Measurements from ENCODE around the gene RNU2-1.
A peak's percentile ranks its signal among the peaks of the same experiment; 100 is the strongest.

The RNU2-1 gene

DNA sequence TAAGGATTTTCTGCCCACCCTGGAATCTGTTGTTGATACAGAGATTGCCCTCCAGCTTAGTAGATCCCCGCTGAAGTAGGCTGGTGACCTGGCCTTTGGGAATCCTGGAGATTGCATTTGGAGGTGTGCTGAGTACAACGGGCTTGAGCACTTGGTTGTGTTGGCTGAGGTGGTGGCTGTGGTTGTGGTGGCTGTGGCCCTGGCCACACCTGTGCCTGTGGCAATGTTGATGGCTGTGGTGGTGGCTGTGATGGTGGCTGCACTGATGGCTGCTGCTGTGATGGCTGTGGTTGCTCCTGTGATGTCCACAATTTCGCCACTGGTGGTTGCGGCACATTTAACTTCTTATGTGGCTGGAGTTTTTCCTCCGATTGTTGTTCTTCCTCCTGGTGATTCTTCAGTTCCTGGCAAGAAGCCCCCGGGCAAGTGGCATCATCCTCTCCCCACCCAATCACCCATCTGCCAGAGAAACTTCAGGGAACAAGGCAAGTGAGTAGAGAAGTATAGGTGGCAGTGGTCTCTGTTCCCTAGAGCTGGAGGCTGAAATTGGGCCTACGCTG is 9.6 kb downstream of the RNU2-1 start:
- Histone ChIP-seq H3K36me3 (replicated peaks) (no peaks in the 10 kb centered on the region), H3K9me3 (no peaks in the 10 kb centered on the region), H3K27me3 (ENCODE audit: low read depth) (no peaks in the 10 kb centered on the region), H3K4me1 (no peaks in the 10 kb centered on the region), H3K4me3 (no peak overlapping the region)
- no peak for DNase-seq (ENCODE audit: low spot score in 2 of 2)
- in situ Hi-C loops (cut with MboI; ENCODE audit: low sequenced_read_pairs) = no loop called here

DNA sequence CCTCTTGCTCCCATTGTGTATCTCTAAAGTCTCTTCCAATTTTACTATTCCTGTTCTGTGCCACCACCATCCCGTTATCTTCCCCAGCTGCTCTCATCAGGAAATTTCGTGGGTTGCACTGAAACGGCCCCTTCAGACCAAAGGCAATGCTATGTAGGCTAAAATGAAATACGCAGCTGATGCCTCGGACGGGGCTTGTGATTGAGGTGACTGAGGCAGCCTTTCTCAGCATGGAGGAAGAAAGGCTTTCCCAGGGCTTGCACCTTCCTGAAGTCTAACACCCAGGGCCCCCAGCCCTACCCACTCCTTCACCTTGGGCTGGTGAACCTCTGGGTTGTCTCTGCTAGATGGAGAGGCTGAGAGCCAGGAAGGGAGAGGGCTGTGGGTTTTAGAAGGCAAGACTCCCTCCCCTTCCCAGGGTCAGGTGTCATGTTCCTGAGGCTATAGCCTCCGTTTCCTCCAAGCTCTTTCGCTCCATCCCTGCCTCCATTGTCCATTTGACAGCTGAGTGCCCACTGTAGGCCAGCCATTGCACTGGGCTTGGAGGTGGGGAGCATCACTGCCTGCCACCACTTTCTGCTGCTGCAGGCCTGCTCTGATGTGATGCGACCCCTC is 13.2 kb downstream of the RNU2-1 start:
- Histone ChIP-seq H3K9me3 (no peaks in the 10 kb centered on the region), H3K4me1 (no peaks in the 10 kb centered on the region)
- DNase-seq (ENCODE audit: low spot score in 2 of 2) = no peak

DNA sequence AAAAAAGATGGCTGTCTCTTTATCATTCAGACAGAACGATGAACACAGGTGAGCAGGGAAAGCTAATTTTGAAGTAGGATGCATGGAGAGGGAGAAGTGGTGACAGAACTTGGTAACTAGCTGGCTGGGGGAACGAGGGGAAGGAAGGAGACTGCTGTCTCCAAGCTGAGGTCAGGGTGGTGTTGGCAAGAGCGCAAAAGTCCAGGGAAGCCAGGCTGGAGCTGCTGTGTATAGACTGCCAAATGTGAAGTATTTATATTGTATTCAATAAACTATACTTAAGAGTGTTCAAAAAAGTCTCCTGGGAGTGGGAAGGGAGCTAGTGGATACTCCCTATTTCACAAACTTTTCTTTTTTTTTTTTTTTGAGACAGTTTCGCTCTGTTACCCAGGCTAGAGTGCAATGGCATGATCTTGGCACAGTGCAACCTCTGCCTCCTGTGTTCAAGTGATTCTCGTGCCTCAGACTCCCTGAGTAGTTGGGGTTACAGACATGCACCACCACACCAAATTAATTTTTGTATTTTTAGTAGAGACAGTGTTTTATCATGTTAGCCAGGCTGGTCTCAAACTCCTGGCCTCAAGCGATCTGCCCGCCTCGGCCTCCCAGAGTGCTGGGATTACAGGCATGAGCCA is 13.9 kb downstream of the RNU2-1 start:
- H3K4me3 ChIP-seq = no peak overlapping the region
- H3K36me3 ChIP-seq (replicated peaks) = no peaks in the 10 kb centered on the region
- no peaks in the 10 kb centered on the region for H3K4me1 ChIP-seq
- no peaks in the 10 kb centered on the region for H3K9me3 ChIP-seq
- in situ Hi-C loops (cut with MboI; ENCODE audit: low sequenced_read_pairs) = no loop called here
- DNase-seq (ENCODE audit: low spot score in 2 of 2) = no peak
- no peaks in the 10 kb centered on the region for H3K27me3 ChIP-seq (ENCODE audit: low read depth)

More for the DNA sequence above, 13.2 kb downstream of the RNU2-1 start:
- Histone ChIP-seq H3K36me3 (replicated peaks) (no peaks in the 10 kb centered on the region), H3K4me3 (no peak overlapping the region), H3K27me3 (ENCODE audit: low read depth) (no peaks in the 10 kb centered on the region)
- in situ Hi-C loops (cut with MboI; ENCODE audit: low sequenced_read_pairs) = no loop called here

DNA sequence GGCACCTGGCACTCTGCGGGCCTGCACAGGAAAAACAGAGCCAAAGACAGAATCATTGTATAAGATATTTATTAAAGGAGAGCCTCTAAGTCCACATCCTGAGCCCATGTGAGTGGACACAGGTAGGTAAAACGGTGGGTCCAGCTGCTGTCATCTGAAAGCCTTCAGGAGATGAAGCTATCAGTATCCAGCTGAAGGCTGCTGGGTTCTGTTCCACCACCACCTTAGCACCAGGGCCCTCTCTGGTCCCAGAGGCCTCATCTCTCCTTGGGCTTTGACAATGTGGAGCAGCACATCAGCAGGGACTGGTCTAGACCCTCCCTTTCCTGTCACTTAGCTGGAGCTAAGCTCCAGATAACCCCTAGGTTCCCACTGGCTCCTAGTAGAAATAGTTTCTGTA is 14.8 kb downstream of the RNU2-1 start:
- Histone ChIP-seq H3K36me3 (replicated peaks) (no peaks in the 10 kb centered on the region), H3K4me1 (no peaks in the 10 kb centered on the region), H3K27me3 (ENCODE audit: low read depth) (no peaks in the 10 kb centered on the region), H3K9me3 (no peaks in the 10 kb centered on the region), H3K4me3 (no peak overlapping the region)
- in situ Hi-C loops (cut with MboI; ENCODE audit: low sequenced_read_pairs) = no loop called here
- no peak for DNase-seq (ENCODE audit: low spot score in 2 of 2)

- peaks cover under 1% of the 10 kb centered on the region; the same call in 1 of the 2 replicates for H3K4me1 ChIP-seq
- H3K4me3 ChIP-seq = no peak overlapping the region
- in situ Hi-C loops (cut with MboI; ENCODE audit: low sequenced_read_pairs) = no loop called here
Measured at GRCh38 chr17:43217614-43218087, 16.1 kb downstream of the RNU2-1 start.

DNA sequence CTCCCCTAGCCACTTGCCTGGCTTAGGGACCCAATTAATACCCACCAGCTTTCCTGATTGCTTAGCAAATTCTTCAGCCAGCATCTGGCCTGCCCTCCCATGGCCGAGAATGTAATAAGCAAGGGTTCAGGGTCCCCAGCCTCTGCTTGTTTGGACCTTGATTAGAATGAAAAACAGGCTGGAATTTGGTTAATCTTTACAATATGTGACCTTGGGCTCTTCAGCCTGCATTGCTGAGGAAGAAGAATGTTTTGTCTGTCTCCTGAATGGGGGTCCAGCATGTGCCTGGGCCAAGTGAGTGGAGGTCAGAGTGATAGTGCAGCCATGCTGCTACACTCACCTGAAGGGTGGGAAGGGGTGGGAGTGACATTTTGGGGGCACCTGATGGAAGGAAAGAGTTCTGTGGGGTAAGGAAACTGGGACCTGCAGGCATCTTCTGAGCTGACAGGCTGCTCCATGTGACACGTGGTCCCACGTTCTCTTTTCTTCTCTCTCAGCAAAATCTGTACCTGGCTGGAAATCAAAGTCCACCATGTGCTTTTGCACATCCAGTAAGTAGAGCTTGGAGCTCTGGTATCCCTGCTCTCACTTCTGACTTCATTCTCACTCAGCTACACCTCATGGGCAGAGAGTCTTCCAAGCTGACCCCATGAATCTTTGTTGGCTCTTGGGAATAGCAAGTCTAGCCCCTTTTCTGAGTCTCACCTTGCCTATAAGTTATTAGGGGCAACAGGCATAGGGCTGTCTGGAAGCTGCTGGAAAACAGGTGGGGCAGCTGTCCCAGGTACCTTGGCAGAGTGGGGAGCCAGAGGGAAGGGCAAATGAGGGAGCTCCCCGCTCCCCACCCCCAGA is 16.8 kb downstream of the RNU2-1 start:
- no peak overlapping the region for H3K4me3 ChIP-seq
- peaks cover 7% of the 10 kb centered on the region; the same call in 1 of the 2 replicates for H3K4me1 ChIP-seq
- in situ Hi-C loops (cut with MboI; ENCODE audit: low sequenced_read_pairs) = no loop called here
- H3K9me3 ChIP-seq = no peaks in the 10 kb centered on the region
- no peaks in the 10 kb centered on the region for H3K27me3 ChIP-seq (ENCODE audit: low read depth)
- H3K36me3 ChIP-seq (replicated peaks) = no peaks in the 10 kb centered on the region
- no peak for DNase-seq (ENCODE audit: low spot score in 2 of 2)

More at GRCh38 chr17:43217614-43218087, 16.1 kb downstream of the RNU2-1 start:
- no peak for DNase-seq (ENCODE audit: low spot score in 2 of 2)
- Histone ChIP-seq H3K36me3 (replicated peaks) (no peaks in the 10 kb centered on the region), H3K9me3 (no peaks in the 10 kb centered on the region), H3K27me3 (ENCODE audit: low read depth) (no peaks in the 10 kb centered on the region)

DNA sequence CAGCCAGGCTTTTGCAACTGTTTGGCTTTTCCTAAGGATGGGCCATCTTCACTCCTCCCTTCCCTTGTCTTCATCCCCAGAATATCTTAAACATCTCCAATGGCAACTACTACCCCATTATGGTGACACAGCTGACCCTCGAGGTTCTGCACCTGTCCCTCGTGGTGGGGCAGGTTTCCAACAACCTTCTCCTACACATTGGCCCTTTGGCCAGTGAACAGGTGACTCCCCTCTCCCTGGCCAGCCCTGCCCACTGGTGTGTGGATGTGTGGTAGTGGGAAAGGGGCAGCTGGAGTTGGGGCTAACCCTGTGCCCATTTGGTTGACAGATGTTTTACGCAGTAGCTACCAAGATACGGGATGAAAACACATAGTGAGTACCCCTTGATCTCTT is 17.4 kb downstream of the RNU2-1 start:
- DNase-seq (ENCODE audit: low spot score in 2 of 2) = no peak
- Histone ChIP-seq H3K27me3 (ENCODE audit: low read depth) (no peaks in the 10 kb centered on the region), H3K36me3 (replicated peaks) (no peaks in the 10 kb centered on the region), H3K9me3 (no peaks in the 10 kb centered on the region), H3K4me1 (peaks cover 8% of the 10 kb centered on the region; the same call in 1 of the 2 replicates), H3K4me3 (no peak overlapping the region)
- in situ Hi-C loops (cut with MboI; ENCODE audit: low sequenced_read_pairs) = no loop called here

DNA sequence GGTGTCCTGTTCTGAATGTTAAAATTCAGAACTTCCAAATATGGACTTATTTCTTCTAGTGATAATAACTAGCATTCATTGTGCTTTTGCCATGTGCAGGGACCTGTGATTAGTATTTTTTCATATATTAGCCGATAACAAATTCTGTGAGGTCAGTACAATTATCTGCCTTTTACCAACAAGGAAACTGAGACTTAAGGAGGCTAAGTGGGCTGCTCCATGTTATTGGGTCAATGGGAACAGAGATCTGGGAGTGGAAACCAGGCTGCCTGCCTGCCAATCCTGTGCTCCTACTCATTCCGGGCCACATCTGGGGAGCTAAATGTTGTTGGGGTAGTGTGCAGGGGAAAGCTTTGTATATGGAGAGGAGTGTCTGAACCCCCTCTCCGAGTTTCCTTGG is 18.4 kb downstream of the RNU2-1 start:
- no peak for DNase-seq (ENCODE audit: low spot score in 2 of 2)
- H3K4me1 ChIP-seq = peaks cover 17% of the 10 kb centered on the region
- no peak overlapping the region for H3K4me3 ChIP-seq
- no peaks in the 10 kb centered on the region for H3K36me3 ChIP-seq (replicated peaks)
- in situ Hi-C loops (cut with MboI; ENCODE audit: low sequenced_read_pairs) = no loop called here
- H3K27me3 ChIP-seq (ENCODE audit: low read depth) = no peaks in the 10 kb centered on the region
- H3K9me3 ChIP-seq = no peaks in the 10 kb centered on the region

GRCh38 chr17:43213545-43213944 is 20.2 kb downstream of the RNU2-1 start:
- H3K4me1 ChIP-seq = peaks cover 17% of the 10 kb centered on the region
- H3K27me3 ChIP-seq (ENCODE audit: low read depth) = no peaks in the 10 kb centered on the region
- no peak for DNase-seq (ENCODE audit: low spot score in 2 of 2)
- no peaks in the 10 kb centered on the region for H3K9me3 ChIP-seq
- no peaks in the 10 kb centered on the region for H3K36me3 ChIP-seq (replicated peaks)
- in situ Hi-C loops (cut with MboI; ENCODE audit: low sequenced_read_pairs) = no loop called here
- H3K4me3 ChIP-seq = no peak overlapping the region

DNA sequence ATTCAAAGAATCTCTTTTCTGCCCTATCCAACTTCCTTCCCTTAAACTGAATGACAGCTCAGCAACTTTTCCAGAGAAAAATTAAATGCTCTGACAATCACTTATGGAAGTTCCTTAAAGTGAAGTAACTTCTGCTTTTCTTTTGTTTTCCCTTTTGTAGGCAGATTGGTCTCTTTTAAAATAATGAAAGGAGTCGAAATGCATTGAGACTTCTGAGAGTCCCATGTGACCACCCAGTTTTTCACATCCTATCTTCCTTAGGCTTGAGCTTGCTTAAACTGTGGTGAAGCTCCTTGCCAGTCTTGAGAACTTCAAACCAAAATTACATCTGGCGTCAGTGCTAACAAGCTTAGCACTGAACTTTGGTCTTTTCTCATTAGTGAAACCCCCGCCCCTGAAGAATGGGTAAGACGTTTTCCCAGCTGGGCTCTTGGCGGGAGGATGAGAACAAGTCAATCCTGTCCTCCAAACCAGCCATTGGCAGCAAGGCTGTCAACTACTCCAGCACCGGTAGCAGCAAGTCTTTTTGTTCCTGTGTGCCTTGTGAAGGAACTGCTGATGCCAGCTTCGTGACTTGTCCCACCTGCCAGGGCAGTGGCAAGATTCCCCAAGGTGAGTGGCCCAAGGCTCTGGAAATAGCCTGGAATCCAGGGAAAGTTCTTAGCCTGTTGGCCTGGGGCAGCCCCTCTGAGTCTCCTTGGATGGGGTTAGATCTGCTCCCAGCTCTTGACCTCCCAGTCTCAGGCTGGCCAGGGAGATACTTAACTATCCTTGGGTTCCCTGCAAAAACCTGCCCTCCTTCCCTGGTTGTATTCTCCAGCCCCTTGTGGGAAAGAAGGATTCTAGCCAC is 20.9 kb downstream of the RNU2-1 start:
- Histone ChIP-seq H3K27me3 (ENCODE audit: low read depth) (no peaks in the 10 kb centered on the region), H3K4me1 (peaks cover 17% of the 10 kb centered on the region), H3K36me3 (replicated peaks) (no peaks in the 10 kb centered on the region), H3K4me3 (no peak overlapping the region), H3K9me3 (no peaks in the 10 kb centered on the region)
- in situ Hi-C loops (cut with MboI; ENCODE audit: low sequenced_read_pairs) = no loop called here
- DNase-seq (ENCODE audit: low spot score in 2 of 2) = no peak

- no peaks in the 10 kb centered on the region for H3K36me3 ChIP-seq (replicated peaks)
- peak; percentile 67 to 82 for DNase-seq (ENCODE audit: low spot score in 2 of 2)
- in situ Hi-C loops (cut with MboI; ENCODE audit: low sequenced_read_pairs) = no loop called here
Measured at GRCh38 chr17:43211480-43212402, 22.0 kb downstream of the RNU2-1 start, which contains the start of gene TMEM106A. TMEM106A (plus strand) TSS chr17:43211875; CDS start chr17:43213042, 1,167 bp downstream.

GRCh38 chr17:43211123-43211479 is 22.7 kb downstream of the RNU2-1 start:
- no peak for DNase-seq (ENCODE audit: low spot score in 2 of 2)
- in situ Hi-C loops (cut with MboI; ENCODE audit: low sequenced_read_pairs) = no loop called here
- peak overlapping the region; percentile 46 for H3K4me3 ChIP-seq
- no peaks in the 10 kb centered on the region for H3K36me3 ChIP-seq (replicated peaks)
- H3K9me3 ChIP-seq = no peaks in the 10 kb centered on the region
- no peaks in the 10 kb centered on the region for H3K27me3 ChIP-seq (ENCODE audit: low read depth)
- peaks cover 17% of the 10 kb centered on the region for H3K4me1 ChIP-seq

More at GRCh38 chr17:43211480-43212402, 22.0 kb downstream of the RNU2-1 start, which contains the start of gene TMEM106A:
- peaks cover 17% of the 10 kb centered on the region for H3K4me1 ChIP-seq
- no peaks in the 10 kb centered on the region for H3K9me3 ChIP-seq
- H3K4me3 ChIP-seq = peak within 1 kb of the TSS; percentile 46
- H3K27me3 ChIP-seq (ENCODE audit: low read depth) = no peaks in the 10 kb centered on the region
